ENCODE results near the gene SLCO1B3. TPM values are rescaled to one million over a fixed set of nuclear protein-coding genes. Genes with fewer than 3 reads are reported as not detected.

The SLCO1B3 gene
- polyA plus RNA-seq, 2 of the 4 experiments (the other 2 are of a cell fraction) = 25.6 to 73.8 TPM

GRCh38 chr12:20946732-20947131 is 136.2 kb downstream of the SLCO1B3 start:
- Histone ChIP-seq H3K4me3 (no peak overlapping the region), H3K27ac (no peak overlapping the region), H3K4me2 (no peak overlapping the region), H3K9me3 (peaks cover 14% of the 10 kb centered on the region), H3K4me1 (no peaks in the 10 kb centered on the region)
- WGBS (ENCODE audit: missing lambda C conversion rate) = 44% methylated on average over 5 of the region's 5 CpGs
- CTCF ChIA-PET = interaction anchor here (1.0 to 1.3 kb wide), 2 partner anchors 8 to 13 kb away, joined by 3 to 4 read pairs; no protein-coding TSS in a partner anchor
- FAIRE-seq (no peak), ATAC-seq (peak in 1 of 2 experiments; percentile 65; a peak in 3 of 6 replicates), DNase-seq (ENCODE audit: low read depth in 1 of 2, low spot score in 1 of 2) (peak in 1 of 2 experiments; percentile 51)
- TF ChIP-seq FOSB (CRISPR knock-in tag; IDR thresholded peaks at IDR 0.05) = no peak
- no peak for TF ChIP-seq ELK1 (IDR thresholded peaks at IDR 0.05; ENCODE audit: low read depth, low read length)
- TF ChIP-seq ATOH8 (CRISPR knock-in tag; IDR thresholded peaks at IDR 0.05; ENCODE audit: low read depth) = no peak
- peak; percentile 42 for TF ChIP-seq CTCF (IDR thresholded peaks at IDR 0.05)
- no peak for TF ChIP-seq CBX8 (IDR thresholded peaks at IDR 0.05)
- no peak for TF ChIP-seq EP300 (IDR thresholded peaks at IDR 0.05)
- no peak for TF ChIP-seq HOXB5 (CRISPR knock-in tag; IDR thresholded peaks at IDR 0.05)
- TF ChIP-seq, protein P1, sequence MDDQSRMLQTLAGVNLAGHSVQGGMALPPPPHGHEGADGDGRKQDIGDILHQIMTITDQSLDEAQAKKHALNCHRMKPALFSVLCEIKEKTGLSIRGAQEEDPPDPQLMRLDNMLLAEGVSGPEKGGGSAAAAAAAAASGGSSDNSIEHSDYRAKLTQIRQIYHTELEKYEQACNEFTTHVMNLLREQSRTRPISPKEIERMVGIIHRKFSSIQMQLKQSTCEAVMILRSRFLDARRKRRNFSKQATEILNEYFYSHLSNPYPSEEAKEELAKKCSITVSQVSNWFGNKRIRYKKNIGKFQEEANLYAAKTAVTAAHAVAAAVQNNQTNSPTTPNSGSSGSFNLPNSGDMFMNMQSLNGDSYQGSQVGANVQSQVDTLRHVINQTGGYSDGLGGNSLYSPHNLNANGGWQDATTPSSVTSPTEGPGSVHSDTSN (IDR thresholded peaks at IDR 0.05) = no peak
- TF ChIP-seq RAD21 (conservative IDR thresholded peaks at IDR 0.05 in 1 of 2, IDR thresholded peaks at IDR 0.05 in 1 of 2) = peak; percentile 13 to 31; a peak in 2 of 5 replicates
- POLR2A ChIA-PET = no interaction called here

DNA sequence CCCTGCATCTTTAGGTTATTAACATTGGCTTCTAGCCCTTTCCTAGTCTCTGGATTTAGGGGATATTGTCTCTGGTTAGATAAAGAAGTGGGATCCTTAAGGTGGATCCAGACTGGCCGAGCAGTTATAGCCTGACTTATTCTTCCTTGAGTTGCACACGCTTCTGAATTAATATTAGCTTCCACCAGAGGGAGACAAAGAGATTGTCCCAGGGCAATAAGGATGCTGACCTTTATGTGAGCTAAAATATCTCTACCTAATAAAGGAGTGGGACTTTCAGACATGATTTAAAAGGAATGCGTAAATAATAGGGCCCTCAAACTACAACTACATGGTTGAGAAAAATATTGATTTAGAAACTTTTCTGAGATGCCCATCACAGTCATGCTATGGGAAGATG is 139.7 kb downstream of the SLCO1B3 start:
- DNase-seq (ENCODE audit: low read depth in 1 of 2, low spot score in 1 of 2) (peak in 1 of 2 experiments; percentile 33), FAIRE-seq (no peak), ATAC-seq (peak in 1 of 2 experiments; percentile 67; a peak in 3 of 6 replicates)
- Histone ChIP-seq H3K4me3 (no peak overlapping the region), H3K9me3 (peaks cover 43% of the 10 kb centered on the region), H3K4me1 (no peaks in the 10 kb centered on the region), H3K27ac (no peak overlapping the region), H3K4me2 (no peak overlapping the region)
- 59% methylated on average over 3 of the region's 3 CpGs for WGBS (ENCODE audit: missing lambda C conversion rate)
- ChIA-PET CTCF (interaction anchor here (0.6 to 1.2 kb wide), 2 partner anchors 65 to 218 kb away, joined by 3 read pairs; no protein-coding TSS in a partner anchor), POLR2A (no interaction called here)
- TF ChIP-seq RAD21 (conservative IDR thresholded peaks at IDR 0.05 in 1 of 2, IDR thresholded peaks at IDR 0.05 in 1 of 2) (peak in 1 of 2 experiments; percentile 26; a peak in 1 of 5 replicates), EP300 (IDR thresholded peaks at IDR 0.05) (no peak)

- POLR2A ChIA-PET = no interaction called here
- TF ChIP-seq BCL3 (IDR thresholded peaks at IDR 0.05) (no peak), NPAS2 (CRISPR knock-in tag; IDR thresholded peaks at IDR 0.05; ENCODE audit: borderline replicate concordance) (no peak), FOSB (CRISPR knock-in tag; IDR thresholded peaks at IDR 0.05) (no peak), SREBF2 (IDR thresholded peaks at IDR 0.05) (no peak), PHF8 (IDR thresholded peaks at IDR 0.05; ENCODE audit: borderline replicate concordance, low read depth) (no peak), NR3C1 (IDR thresholded peaks at IDR 0.05) (no peak), EHF (CRISPR knock-in tag; IDR thresholded peaks at IDR 0.05) (no peak), JUNB (IDR thresholded peaks at IDR 0.05) (no peak)
- H3K27ac ChIP-seq = no peak overlapping the region
- WGBS (ENCODE audit: missing lambda C conversion rate) = 49% methylated on average over 2 of the region's 2 CpGs
- ATAC-seq (no peak), DNase-seq (ENCODE audit: low read depth in 1 of 2, low spot score in 1 of 2) (no peak), FAIRE-seq (no peak)
- H3K4me1 ChIP-seq = no peaks in the 10 kb centered on the region
- CTCF ChIA-PET = no interaction called here
- H3K4me2 ChIP-seq = no peak overlapping the region
- no peak overlapping the region for H3K4me3 ChIP-seq
- H3K9me3 ChIP-seq = peaks cover 39% of the 10 kb centered on the region
Measured at GRCh38 chr12:20963303-20963702, 152.8 kb downstream of the SLCO1B3 start.

Data from A549 (cell line).